Spinal cord (tissue), 10 donors: ENCODE data around the gene CTXND2. TPM values are rescaled to one million over a fixed set of nuclear protein-coding genes. Genes with fewer than 3 reads are reported as not detected.
"Not testable (repeated sequence)": the region's sequence is repeated elsewhere in the genome, so short reads cannot be mapped to it uniquely, and the experiment has no call there.

Experiments used
- DNase-seq, 6 donors: peaks; one replicate each; pipeline versions ENCODE4 v3.0.0 to v3.0.0-alpha.2; 2013 to 2015; ENCODE audit warnings: low spot score in 6 of 6, low read depth in 4 of 6
- H3K27ac ChIP-seq: one replicate; pipeline ENCODE4 v1.5.1; 2013; ENCODE audit warnings: low read depth, low read length, control low read depth
- H3K27me3 ChIP-seq: one replicate; pipeline ENCODE4 v1.6.1; 2013; ENCODE audit warnings: low read length; ENCODE audit not compliant: control insufficient read depth, insufficient read depth
- H3K36me3 ChIP-seq: one replicate; pipeline ENCODE4 v1.6.1; 2013; ENCODE audit warnings: low read length; ENCODE audit not compliant: control insufficient read depth, insufficient read depth
- H3K4me1 ChIP-seq: one replicate; pipeline ENCODE4 v1.6.1; 2013; ENCODE audit warnings: low read length; ENCODE audit not compliant: control insufficient read depth, insufficient read depth
- H3K4me3 ChIP-seq: one replicate; pipeline ENCODE4 v1.5.1; 2013; ENCODE audit warnings: low read depth, low read length, control low read depth
- H3K9me3 ChIP-seq: one replicate; pipeline ENCODE4 v1.6.1; 2013; ENCODE audit warnings: low read length; ENCODE audit not compliant: control insufficient read depth, insufficient read depth
- WGBS: methylation state at CpG from one replicate; pipeline ENCODE4 v1.1.5; 2013; ENCODE audit warnings: missing lambda C conversion rate; ENCODE audit not compliant: insufficient coverage; 5-methylcytosine and 5-hydroxymethylcytosine counted together
- polyA plus RNA-seq, 2 donors: library from polyadenylated mRNA; unstranded; fragments of 120-200 nt; gene quantifications; one replicate each; pipeline ENCODE4 v1.2.1, GENCODE V29; 2013; ENCODE audit not compliant: insufficient read length in 2 of 2
- total RNA-seq, 2 donors: library from RNA; depleted of rRNA in 1 of 2; stranded (reverse); fragments of 120-200 nt in 1 of 2; fragments of >200 nt in 1 of 2; gene quantifications; one replicate each; pipeline versions ENCODE4 v1.2.3 to v1.2.4, GENCODE V29; 2013 to 2014
- donor health status: healthy.

CTXND2 gene
- total and polyA plus RNA-seq, 4 donors, result 0.14 to 0.39 TPM; not detected in 2

GRCh38 chr1:150881331-150882070 lies 5.4 kb upstream of the CTXND2 start:
- DNase-seq, result no peak
- no peaks in the 10 kb centered on the region for H3K9me3 ChIP-seq
- no peak overlapping the region for H3K27ac ChIP-seq
- WGBS, result no CpG with 5 or more reads among the region's 2 CpGs
- H3K27me3 ChIP-seq, result no peaks in the 10 kb centered on the region
- no peaks in the 10 kb centered on the region for H3K36me3 ChIP-seq
- H3K4me1 ChIP-seq, result no peaks in the 10 kb centered on the region
- H3K4me3 ChIP-seq, result no peak overlapping the region

- DNase-seq, H3K27ac ChIP-seq, H3K27me3 ChIP-seq, H3K9me3 ChIP-seq, H3K36me3 ChIP-seq, H3K4me3 ChIP-seq, H3K4me1 ChIP-seq: not testable (repeated sequence)
- 95% methylated on average over 3 of the region's 5 CpGs for WGBS
Observed at GRCh38 chr1:150883121-150883520, 3.8 kb upstream of the CTXND2 start.

- no peaks in the 10 kb centered on the region for H3K36me3 ChIP-seq
- H3K9me3 ChIP-seq, result no peaks in the 10 kb centered on the region
- H3K27me3 ChIP-seq, result no peaks in the 10 kb centered on the region
- H3K4me3 ChIP-seq, result no peak overlapping the region
- H3K27ac ChIP-seq, result no peak overlapping the region
- 80% methylated on average over 4 of the region's 8 CpGs for WGBS
- no peaks in the 10 kb centered on the region for H3K4me1 ChIP-seq
- DNase-seq, result no peak
Observed at GRCh38 chr1:150888727-150889126, 1.8 kb downstream of the CTXND2 start.

GRCh38 chr1:150890033-150890416 lies 3.1 kb downstream of the CTXND2 start:
- no peak for DNase-seq
- Histone ChIP-seq H3K36me3 (no peaks in the 10 kb centered on the region), H3K27me3 (no peaks in the 10 kb centered on the region), H3K9me3 (no peaks in the 10 kb centered on the region), H3K4me1 (no peaks in the 10 kb centered on the region), H3K4me3 (no peak overlapping the region), H3K27ac (no peak overlapping the region)
- no CpG with 5 or more reads among the region's 1 CpG for WGBS

GRCh38 chr1:150893336-150893913 lies 6.5 kb downstream of the CTXND2 start:
- DNase-seq, result no peak
- WGBS, result 91% methylated on average over 3 of the region's 3 CpGs

GRCh38 chr1:150895618-150896017 lies 8.7 kb downstream of the CTXND2 start:
- Histone ChIP-seq H3K4me1 (no peaks in the 10 kb centered on the region), H3K27ac (no peak overlapping the region), H3K27me3 (no peaks in the 10 kb centered on the region), H3K9me3 (no peaks in the 10 kb centered on the region), H3K4me3 (no peak overlapping the region), H3K36me3 (no peaks in the 10 kb centered on the region)
- 75% methylated on average over 4 of the region's 4 CpGs for WGBS
- no peak for DNase-seq

More at GRCh38 chr1:150893336-150893913, 6.5 kb downstream of the CTXND2 start:
- Histone ChIP-seq H3K36me3 (no peaks in the 10 kb centered on the region), H3K27ac (no peak overlapping the region), H3K4me1 (no peaks in the 10 kb centered on the region), H3K9me3 (no peaks in the 10 kb centered on the region), H3K4me3 (no peak overlapping the region), H3K27me3 (no peaks in the 10 kb centered on the region)

GRCh38 chr1:150899795-150900194 lies 12.9 kb downstream of the CTXND2 start:
- WGBS, result 90% methylated on average over 8 of the region's 8 CpGs
- H3K27ac ChIP-seq, H3K4me3 ChIP-seq, H3K4me1 ChIP-seq, H3K36me3 ChIP-seq, DNase-seq, H3K27me3 ChIP-seq, H3K9me3 ChIP-seq: not testable (repeated sequence)

- no peak overlapping the region for H3K4me3 ChIP-seq
- H3K9me3 ChIP-seq, result no peaks in the 10 kb centered on the region
- H3K27ac ChIP-seq, result no peak overlapping the region
- 91% methylated on average over 4 of the region's 5 CpGs for WGBS
- H3K4me1 ChIP-seq, result no peaks in the 10 kb centered on the region
- no peak for DNase-seq
- no peaks in the 10 kb centered on the region for H3K36me3 ChIP-seq
- H3K27me3 ChIP-seq, result no peaks in the 10 kb centered on the region
Observed at GRCh38 chr1:150902346-150902745, 15.4 kb downstream of the CTXND2 start.

GRCh38 chr1:150902751-150903150 lies 15.8 kb downstream of the CTXND2 start:
- Histone ChIP-seq H3K27ac (no peak overlapping the region), H3K4me1 (no peaks in the 10 kb centered on the region), H3K4me3 (no peak overlapping the region), H3K27me3 (no peaks in the 10 kb centered on the region), H3K36me3 (no peaks in the 10 kb centered on the region), H3K9me3 (no peaks in the 10 kb centered on the region)
- WGBS, result no CpG with 5 or more reads among the region's 1 CpG
- DNase-seq, result no peak

GRCh38 chr1:150905301-150905700 lies 18.4 kb downstream of the CTXND2 start:
- WGBS, result 93% methylated on average over 3 of the region's 6 CpGs
- no peaks in the 10 kb centered on the region for H3K4me1 ChIP-seq
- H3K27ac ChIP-seq, result no peak overlapping the region
- no peaks in the 10 kb centered on the region for H3K9me3 ChIP-seq
- DNase-seq, result no peak
- no peaks in the 10 kb centered on the region for H3K27me3 ChIP-seq
- H3K4me3 ChIP-seq, result no peak overlapping the region
- H3K36me3 ChIP-seq, result no peaks in the 10 kb centered on the region
